Right cardiac atrium (tissue), 5 donors: ENCODE results near the gene RNF217. TPM values are rescaled to one million over a fixed set of nuclear protein-coding genes. Genes with fewer than 3 reads are reported as not detected.

Source experiments
- ATAC-seq, 2 donors: fragments of 200-7000 bp; cut with Tn5 transposase; one replicate each; pipeline versions ENCODE4 v1.8.0 to v1.9.1; 2020; ENCODE audit warnings: moderate library complexity in 2 of 2, mild to moderate bottlenecking in 1 of 2
- DNase-seq, 3 donors: peaks; one replicate each; pipeline ENCODE4 v3.0.0-alpha.2; 2020
- H3K27ac ChIP-seq: one replicate; pipeline ENCODE4 v1.5.1; 2013; ENCODE audit warnings: mild to moderate bottlenecking, low read length, control low read depth, moderate library complexity
- H3K27me3 ChIP-seq: one replicate; pipeline ENCODE4 v1.6.1; 2013; ENCODE audit not compliant: control insufficient read depth, insufficient read depth
- H3K4me1 ChIP-seq: one replicate; pipeline ENCODE4 v1.6.1; 2013; ENCODE audit warnings: low read length; ENCODE audit not compliant: control insufficient read depth, insufficient read depth
- H3K4me3 ChIP-seq: one replicate; pipeline ENCODE4 v1.5.1; 2013; ENCODE audit warnings: low read length, control low read depth
- H3K9me3 ChIP-seq: one replicate; pipeline ENCODE4 v1.6.1; 2013; ENCODE audit warnings: low read length; ENCODE audit not compliant: control insufficient read depth
- whole genome bisulfite sequencing: extraction: QIAGEN DNeasy Blood & Tissue Kit; methylation state at CpG from one replicate; pipeline ENCODE4 v1.1.7; 2013; 5-methylcytosine and 5-hydroxymethylcytosine counted together
- intact Hi-C, 4 donors: fragments of 100-400 bp; cut with DNase I; formaldehyde crosslinking; loops; one replicate each; pipeline versions ENCODE4 v1.11.0 to v1.14.0; 2022 to 2023
- polyA plus RNA-seq: library from polyadenylated mRNA; stranded (reverse); fragments of 200-250 nt; gene quantifications from one replicate; pipeline ENCODE4 v1.2.3, GENCODE V29; 2013
- total RNA-seq, 4 donors: library from RNA; stranded (reverse); fragmentation: NEBNext Ultra II Directional; extraction: Animal tissue kit (Norgen Biotek cat#: 25700); gene quantifications; one replicate each; pipeline ENCODE4 v1.2.1, GENCODE V29; 2021
- donor health status: healthy with polysubstance abuse.
- donor health status: DM: no; HTN: yes; CAD: no.
- donor health status: DM: no; HTN: no; CAD: no.
- donor health status: DM: no; HTN: yes; CAD: no; lungs with severe emphysema.
- donor health status: DM: yes; HTN: yes; CAD: no.

RNF217 gene
- total and polyA plus RNA-seq, 5 donors, result 4.4 to 23.6 (median 15.1) TPM

- H3K9me3 ChIP-seq, result no peaks in the 10 kb centered on the region
- no peaks in the 10 kb centered on the region for H3K27me3 ChIP-seq
- intact Hi-C loops, result no loop called here
- H3K27ac ChIP-seq, result no peak overlapping the region
- H3K4me3 ChIP-seq, result no peak overlapping the region
- H3K4me1 ChIP-seq, result no peaks in the 10 kb centered on the region
- ATAC-seq (no peak), DNase-seq (no peak)
- 61% methylated on average over 4 of the region's 4 CpGs for WGBS
Observed at GRCh38 chr6:125129354-125129753, 167.1 kb downstream of the RNF217 start.

- DNase-seq (no peak), ATAC-seq (no peak)
- H3K27me3 ChIP-seq, result no peaks in the 10 kb centered on the region
- no peak overlapping the region for H3K27ac ChIP-seq
- intact Hi-C loops, result no loop called here
- H3K9me3 ChIP-seq, result no peaks in the 10 kb centered on the region
- no peaks in the 10 kb centered on the region for H3K4me1 ChIP-seq
- no peak overlapping the region for H3K4me3 ChIP-seq
- 63% methylated on average over 1 of the region's 1 CpG for WGBS
Observed at GRCh38 chr6:125132058-125132457, 169.8 kb downstream of the RNF217 start.

GRCh38 chr6:125136378-125136777 is 174.1 kb downstream of the RNF217 start:
- Histone ChIP-seq H3K4me3 (no peak overlapping the region), H3K4me1 (no peaks in the 10 kb centered on the region), H3K27me3 (no peaks in the 10 kb centered on the region), H3K27ac (no peak overlapping the region), H3K9me3 (no peaks in the 10 kb centered on the region)
- intact Hi-C loops, result no loop called here
- DNase-seq (no peak), ATAC-seq (no peak)
- WGBS, result 89% methylated on average over 3 of the region's 3 CpGs

GRCh38 chr6:125138083-125138482 is 175.8 kb downstream of the RNF217 start:
- intact Hi-C loops, result no loop called here
- H3K9me3 ChIP-seq, result no peaks in the 10 kb centered on the region
- DNase-seq, result no peak
- H3K27me3 ChIP-seq, result no peaks in the 10 kb centered on the region
- no peak overlapping the region for H3K27ac ChIP-seq
- 78% methylated on average over 2 of the region's 2 CpGs for WGBS
- no peak overlapping the region for H3K4me3 ChIP-seq
- H3K4me1 ChIP-seq, result no peaks in the 10 kb centered on the region
- no peak for ATAC-seq

- no peak overlapping the region for H3K4me3 ChIP-seq
- intact Hi-C loops, result loop anchor here in 1 of 4 donors (10.0 kb wide), 1 partner anchor 624 kb away; no protein-coding TSS in a partner anchor
- no peak for ATAC-seq
Observed at GRCh38 chr6:125140808-125141207, 178.6 kb downstream of the RNF217 start.

More at GRCh38 chr6:125140808-125141207, 178.6 kb downstream of the RNF217 start:
- no peaks in the 10 kb centered on the region for H3K27me3 ChIP-seq
- no peaks in the 10 kb centered on the region for H3K4me1 ChIP-seq
- no peaks in the 10 kb centered on the region for H3K9me3 ChIP-seq
- H3K27ac ChIP-seq, result no peak overlapping the region
- DNase-seq, result no peak

Other genes starting within 250 kb of the RNF217 start
- gene TPD52L1, start 191.3 kb downstream of the RNF217 start, total RNA-seq, result 10 to 100 TPM; 14.9 to 29.5 (median 18.2) TPM
- gene TPD52L1, start 191.3 kb downstream of the RNF217 start, polyA plus RNA-seq, result 36.1 TPM